ENCODE data around the gene SEMA3D.
"Not testable (repeated sequence)": the region's sequence is repeated elsewhere in the genome, so short reads cannot be mapped to it uniquely, and the experiment has no call there.

SEMA3D gene

DNA sequence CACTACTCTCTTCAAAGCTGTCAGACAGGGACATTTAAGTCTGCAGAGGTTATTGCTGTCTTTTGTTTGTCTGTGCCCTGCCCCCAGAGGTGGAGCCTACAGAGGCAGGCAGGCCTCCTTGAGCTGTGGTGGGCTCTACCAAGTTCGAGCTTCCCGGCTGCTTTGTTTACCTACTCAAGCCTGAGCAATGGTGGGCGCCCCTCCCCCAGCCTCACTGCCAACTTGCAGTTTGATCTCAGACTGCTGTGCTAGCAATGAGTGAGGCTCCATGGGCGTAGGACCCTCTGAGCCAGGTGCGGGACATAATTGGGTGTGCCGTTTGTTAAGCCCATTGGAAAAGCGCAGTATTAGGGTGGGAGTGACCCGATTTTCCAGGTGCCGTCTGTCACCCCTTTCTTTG is 193.9 kb downstream of the SEMA3D start:
- not testable (repeated sequence) for DNase-seq (ENCODE audit: low spot score)

DNA sequence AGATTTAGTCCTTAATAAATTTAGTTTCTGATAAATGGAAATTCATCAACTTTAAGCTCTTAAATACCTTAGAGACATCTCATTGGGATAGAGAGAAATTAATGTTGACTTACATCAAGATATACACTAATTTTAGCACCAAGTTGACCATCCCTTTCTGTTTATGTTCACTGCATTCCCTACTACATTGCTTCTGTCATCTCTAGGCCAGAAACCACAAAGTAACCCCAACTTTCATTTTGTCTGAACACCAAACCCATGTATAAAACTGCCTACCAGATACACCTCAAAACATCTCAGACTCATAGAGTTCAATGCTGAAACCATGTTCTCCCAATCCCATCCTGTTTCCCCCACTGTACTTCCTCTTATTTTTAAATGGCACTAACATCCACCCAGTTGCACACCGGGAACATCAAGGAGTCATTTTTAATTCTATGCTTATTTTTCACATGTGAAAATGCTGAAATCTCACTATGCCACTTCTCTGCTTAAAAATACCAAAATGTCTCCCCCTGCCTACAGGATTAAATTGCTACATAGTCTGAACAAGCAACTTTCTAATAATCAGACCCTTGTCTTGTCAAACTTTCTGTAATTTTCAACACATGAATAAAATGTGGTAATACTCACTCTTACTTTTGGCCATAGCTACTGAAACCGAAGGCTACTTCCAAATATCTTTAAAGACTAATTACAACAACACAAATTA is 201.6 kb downstream of the SEMA3D start:
- DNase-seq (ENCODE audit: low spot score): no peak

DNA sequence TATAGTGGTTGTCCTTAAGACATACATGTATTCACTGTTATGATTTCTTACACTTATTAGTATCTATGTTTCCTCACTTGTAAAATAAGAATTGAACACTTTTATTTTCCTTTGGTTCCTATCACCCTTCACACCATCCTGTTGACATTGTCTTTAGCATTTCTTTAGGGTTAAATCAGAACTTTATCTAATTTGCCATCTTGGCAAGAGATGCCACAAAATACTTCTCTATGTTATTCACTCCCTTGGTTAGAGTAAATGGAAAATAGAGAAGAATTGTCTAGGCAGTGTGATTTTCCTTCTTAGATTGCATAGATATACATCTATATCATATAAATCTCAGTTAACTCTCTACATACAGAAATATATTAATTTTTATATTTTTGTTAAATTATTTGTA is 204.7 kb downstream of the SEMA3D start:
- DNase-seq (ENCODE audit: low spot score): no peak

- DNase-seq (ENCODE audit: low spot score): no peak
These were observed 205.5 kb downstream of the SEMA3D start for GRCh38 chr7:84981055-84981976.

- DNase-seq (ENCODE audit: low spot score): no peak
These were observed 211.2 kb downstream of the SEMA3D start for GRCh38 chr7:84975586-84976185.

GRCh38 chr7:84971360-84971759 is 215.5 kb downstream of the SEMA3D start:
- DNase-seq (ENCODE audit: low spot score): no peak

DNA sequence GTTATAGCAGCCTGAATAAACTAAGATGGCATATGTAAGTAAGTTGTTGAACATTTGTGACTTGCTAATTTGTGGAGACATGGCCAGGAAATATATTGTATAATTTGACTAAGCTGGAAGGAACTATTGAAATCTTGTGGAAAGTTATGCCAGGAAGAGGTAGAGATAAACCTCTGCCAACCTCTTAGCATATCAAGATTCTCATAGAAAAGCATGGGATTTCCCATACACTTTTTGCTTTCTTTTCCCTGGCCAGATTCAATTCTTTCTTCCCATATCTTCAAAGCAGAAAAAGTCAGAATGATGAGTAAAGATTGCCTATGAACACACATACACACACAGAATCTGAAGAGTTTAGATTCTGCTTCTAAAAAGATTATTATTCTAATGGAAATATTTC is 216.2 kb downstream of the SEMA3D start:
- no peak for DNase-seq (ENCODE audit: low spot score)

- no peak for DNase-seq (ENCODE audit: low spot score)
These were observed 233.6 kb downstream of the SEMA3D start for GRCh38 chr7:84953234-84953633.

- peak; percentile 9 for DNase-seq (ENCODE audit: low spot score)
These were observed 236.0 kb downstream of the SEMA3D start for GRCh38 chr7:84950836-84951235.

- no peak for DNase-seq (ENCODE audit: low spot score)
These were observed 237.4 kb downstream of the SEMA3D start for GRCh38 chr7:84949501-84949900.

GRCh38 chr7:84949067-84949466 is 237.8 kb downstream of the SEMA3D start:
- DNase-seq (ENCODE audit: low spot score): no peak

- DNase-seq (ENCODE audit: low spot score): no peak
These were observed 238.2 kb downstream of the SEMA3D start for GRCh38 chr7:84948634-84949033.

DNA sequence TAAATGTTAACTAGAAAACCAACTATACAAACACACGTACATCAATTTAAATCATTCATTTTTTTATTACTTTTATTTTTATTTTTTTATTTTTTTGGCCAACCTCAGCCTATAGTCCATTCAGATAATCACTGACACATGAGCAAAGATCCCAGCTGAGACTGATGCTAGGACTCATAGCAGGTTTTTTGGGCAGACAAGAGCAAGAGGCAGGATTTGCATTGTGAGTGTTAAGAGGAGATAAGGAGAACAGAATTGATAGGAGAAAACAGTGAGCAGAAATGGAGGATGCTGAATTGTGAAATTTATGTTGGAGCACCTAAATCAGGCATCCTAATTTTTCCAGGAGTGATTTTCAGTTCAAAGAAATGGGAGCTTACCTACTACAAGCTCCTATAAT is 240.3 kb downstream of the SEMA3D start:
- DNase-seq (ENCODE audit: low spot score): no peak
